Panc1 (cell line): Measurements from ENCODE around the gene CGNL1. TPM values are rescaled to one million over a fixed set of nuclear protein-coding genes. Genes with fewer than 3 reads are reported as not detected.

Experiments used
- ATAC-seq: fragments of 200-7000 bp; cut with Tn5 transposase; 2 replicates; pipeline ENCODE4 v1.9.1; 2020; ENCODE audit warnings: mild to moderate bottlenecking, moderate library complexity
- BruUV-seq: library from RNA; stranded (reverse); fragments of 400-500 nt; replicated peaks from 2 replicates; lab custom pipeline; 2021; lab: Mats Ljungman, UMichigan
- CTCF ChIA-PET: fragments of 300-600 bp; sonication (Branson Sonifier 250); formaldehyde crosslinking; loops from one replicate; lab custom pipeline; 2022; ENCODE audit warnings: antibody characterized with exemption; lab: Charles Lee
- POLR2A ChIA-PET: fragments of 300-600 bp; sonication (Branson Sonifier 250); formaldehyde crosslinking; loops from one replicate; lab custom pipeline; 2022; ENCODE audit warnings: antibody characterized with exemption; lab: Charles Lee
- DNase-seq: peaks from one replicate; pipeline ENCODE4 v3.0.0-alpha.2; 2010; ENCODE audit warnings: low read depth, low spot score
- H3K27ac ChIP-seq: 2 replicates; pipeline ENCODE4 v1.5.1; 2011; ENCODE audit warnings: mild to moderate bottlenecking, low read length, inconsistent platforms
- H3K27me3 ChIP-seq: fragments of 200-500 bp; sonication (Bioruptor generic); 2 replicates; pipeline ENCODE4 v1.6.0; 2014; ENCODE audit warnings: low read length, inconsistent platforms; ENCODE audit not compliant: control insufficient read depth, insufficient read depth
- H3K36me3 ChIP-seq: fragments of 200-500 bp; sonication (Bioruptor generic); 2 replicates; pipeline ENCODE4 v1.5.1; 2014; ENCODE audit warnings: inconsistent platforms, mild to moderate bottlenecking, low read length, moderate library complexity; ENCODE audit not compliant: control insufficient read depth, insufficient read depth
- H3K4me1 ChIP-seq: 2 replicates; pipeline ENCODE4 v1.5.1; 2011; ENCODE audit warnings: inconsistent platforms, mild to moderate bottlenecking, low read length, moderate library complexity; ENCODE audit not compliant: control insufficient read depth, insufficient read depth
- H3K4me3 ChIP-seq, 2 experiments: 2 replicates each; pipeline ENCODE4 v1.5.1; 2011 to 2012; ENCODE audit warnings: low read depth in 2 of 2, low read length in 2 of 2, mild to moderate bottlenecking in 2 of 2, inconsistent platforms in 1 of 2, moderate library complexity in 1 of 2
- H3K9me3 ChIP-seq: fragments of 200-500 bp; sonication (Bioruptor generic); 2 replicates; pipeline ENCODE4 v1.5.1; 2014; ENCODE audit warnings: low read depth, mild to moderate bottlenecking, inconsistent platforms, low read length, moderate library complexity; ENCODE audit not compliant: control insufficient read depth, insufficient read depth
- POLR2AphosphoS5 ChIP-seq: IDR thresholded peaks from 2 replicates; pipeline ENCODE4 v1.6.1; 2012; ENCODE audit warnings: mild to moderate bottlenecking, low read depth, low read length, moderate library complexity
- REST ChIP-seq, 2 experiments: IDR thresholded peaks; 2 replicates each; pipeline ENCODE4 v1.6.1; 2011 to 2012; ENCODE audit warnings: low read depth in 2 of 2, control low read depth in 1 of 2, low read length in 1 of 2, mild to moderate bottlenecking in 1 of 2, moderate library complexity in 1 of 2; ENCODE audit not compliant: insufficient read depth in 1 of 2
- SIN3A ChIP-seq: IDR thresholded peaks from 2 replicates; pipeline ENCODE4 v1.6.1; 2012; ENCODE audit warnings: low read depth, mild to moderate bottlenecking, low read length, moderate library complexity, borderline replicate concordance; ENCODE audit not compliant: insufficient read depth
- TCF7L2 ChIP-seq: IDR thresholded peaks from 2 replicates; pipeline ENCODE4 v1.6.1; 2011; ENCODE audit warnings: mild to moderate bottlenecking, low read depth, low read length, inconsistent platforms
- in situ Hi-C: cut with HindIII; loops from 2 replicates; pipeline ENCODE4 v1.10.0; 2016; ENCODE audit warnings: low sequenced_read_pairs, low pct_unique_long_range_greater_than_20kb
- intact Hi-C: fragments of 100-400 bp; cut with micrococcal nuclease; formaldehyde crosslinking; loops from one replicate; pipeline ENCODE4 v1.10.0; 2022; ENCODE audit not compliant: unreplicated experiment
- total RNA-seq: library from RNA; stranded (reverse); gene quantifications from one replicate; pipeline ENCODE4 v1.2.1, GENCODE V29; 2021; ENCODE audit not compliant: unreplicated experiment
- TF ChIP-seq, protein P1 (sequence below): fragments of 450-650 bp; IDR thresholded peaks from 2 replicates; pipeline ENCODE4 v1.5.1; 2017; ENCODE audit warnings: mild to moderate bottlenecking

Gene CGNL1
- total RNA-seq, 1 experiment from 2014 or later, result 3.5 TPM

DNA sequence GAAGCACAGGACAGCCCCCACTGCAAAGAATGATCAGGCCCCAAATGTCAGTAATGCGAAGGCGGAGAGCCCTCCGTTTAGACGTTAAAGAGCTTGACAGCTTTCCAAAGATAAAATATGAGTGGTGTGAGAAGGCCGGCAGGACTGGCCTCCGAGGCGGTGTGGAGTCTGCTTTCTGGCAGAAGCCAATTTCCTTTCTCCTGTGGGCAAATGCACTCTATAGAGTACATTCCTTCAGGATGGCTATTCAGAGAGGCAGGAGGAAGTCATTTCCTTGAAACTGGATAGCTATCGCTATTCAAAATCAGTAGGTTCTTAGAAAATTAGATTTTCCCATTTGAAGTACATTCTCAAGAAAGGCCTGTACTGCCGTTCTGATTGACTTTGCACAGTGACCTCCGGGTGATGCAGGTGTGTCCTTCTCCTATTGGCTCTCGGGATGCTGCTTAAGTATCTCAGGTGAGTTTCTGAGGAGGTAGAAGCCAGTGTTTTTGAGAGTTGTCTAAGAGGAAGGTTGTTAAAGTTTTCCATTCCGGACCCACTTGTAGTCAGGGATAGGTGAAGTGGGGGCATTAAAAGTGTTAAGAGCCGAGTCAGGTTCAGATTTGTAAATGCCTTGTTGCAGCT is 142.6 kb downstream of the CGNL1 start:
- ATAC-seq (no peak), DNase-seq (no peak)
- ChIA-PET POLR2A (no interaction called here), CTCF (no interaction called here)
- BruUV-seq, result no TSS peak
- H3K4me3 ChIP-seq, result no peak overlapping the region
- H3K27ac ChIP-seq, result no peak overlapping the region
- no peaks in the 10 kb centered on the region for H3K9me3 ChIP-seq
- in situ Hi-C loops, result no loop called here
- no peaks in the 10 kb centered on the region for H3K36me3 ChIP-seq
- H3K27me3 ChIP-seq, result no peaks in the 10 kb centered on the region
- TF ChIP-seq REST (IDR thresholded peaks at IDR 0.05; ENCODE audit: insufficient read depth in 1 of 2, low read depth in 2 of 2, low read length in 1 of 2), result no peak
- TF ChIP-seq SIN3A, result no peak
- TF ChIP-seq, protein P1, sequence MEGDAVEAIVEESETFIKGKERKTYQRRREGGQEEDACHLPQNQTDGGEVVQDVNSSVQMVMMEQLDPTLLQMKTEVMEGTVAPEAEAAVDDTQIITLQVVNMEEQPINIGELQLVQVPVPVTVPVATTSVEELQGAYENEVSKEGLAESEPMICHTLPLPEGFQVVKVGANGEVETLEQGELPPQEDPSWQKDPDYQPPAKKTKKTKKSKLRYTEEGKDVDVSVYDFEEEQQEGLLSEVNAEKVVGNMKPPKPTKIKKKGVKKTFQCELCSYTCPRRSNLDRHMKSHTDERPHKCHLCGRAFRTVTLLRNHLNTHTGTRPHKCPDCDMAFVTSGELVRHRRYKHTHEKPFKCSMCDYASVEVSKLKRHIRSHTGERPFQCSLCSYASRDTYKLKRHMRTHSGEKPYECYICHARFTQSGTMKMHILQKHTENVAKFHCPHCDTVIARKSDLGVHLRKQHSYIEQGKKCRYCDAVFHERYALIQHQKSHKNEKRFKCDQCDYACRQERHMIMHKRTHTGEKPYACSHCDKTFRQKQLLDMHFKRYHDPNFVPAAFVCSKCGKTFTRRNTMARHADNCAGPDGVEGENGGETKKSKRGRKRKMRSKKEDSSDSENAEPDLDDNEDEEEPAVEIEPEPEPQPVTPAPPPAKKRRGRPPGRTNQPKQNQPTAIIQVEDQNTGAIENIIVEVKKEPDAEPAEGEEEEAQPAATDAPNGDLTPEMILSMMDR, result no peak
- no peak for TF ChIP-seq POLR2AphosphoS5
- no peak for TF ChIP-seq TCF7L2
- intact Hi-C loops, result no loop called here
- peaks cover 6% of the 10 kb centered on the region for H3K4me1 ChIP-seq

GRCh38 chr15:57519806-57520205 is 143.5 kb downstream of the CGNL1 start:
- intact Hi-C loops, result no loop called here
- H3K4me3 ChIP-seq, result no peak overlapping the region
- no TSS peak for BruUV-seq
- DNase-seq, result no peak
- no peak for ATAC-seq
- no peaks in the 10 kb centered on the region for H3K9me3 ChIP-seq
- H3K4me1 ChIP-seq, result peaks cover 6% of the 10 kb centered on the region
- no peak for TF ChIP-seq REST (IDR thresholded peaks at IDR 0.05; ENCODE audit: insufficient read depth in 1 of 2, low read depth in 2 of 2, low read length in 1 of 2)
- TF ChIP-seq, protein P1, result no peak
- no peak for TF ChIP-seq TCF7L2
- no peak for TF ChIP-seq SIN3A
- TF ChIP-seq POLR2AphosphoS5, result no peak
- in situ Hi-C loops, result no loop called here
- ChIA-PET CTCF (no interaction called here), POLR2A (no interaction called here)
- H3K36me3 ChIP-seq, result no peaks in the 10 kb centered on the region
- no peaks in the 10 kb centered on the region for H3K27me3 ChIP-seq
- H3K27ac ChIP-seq, result no peak overlapping the region
